Fibroblast of lung (primary cell): ENCODE measurements around the gene SEPHS2.

ENCODE experiments used
- EZH2 ChIP-seq: IDR thresholded peaks from 2 replicates; pipeline ENCODE4 v1.5.1; 2012; ENCODE audit warnings: low read length, control low read depth, mild to moderate bottlenecking; ENCODE audit errors: missing control alignments
- TF ChIP-seq, protein P1 (sequence below), 2 donors: IDR thresholded peaks in 1 of 2; conservative IDR thresholded peaks in 1 of 2; 1 replicate in 1 of 2; 2 replicates in 1 of 2; pipeline ENCODE4 v1.5.1; 2011 to 2012; ENCODE audit warnings: low read length in 2 of 2, control low read depth in 1 of 2, inconsistent platforms in 1 of 2, low read depth in 1 of 2, mild to moderate bottlenecking in 1 of 2

DNA sequence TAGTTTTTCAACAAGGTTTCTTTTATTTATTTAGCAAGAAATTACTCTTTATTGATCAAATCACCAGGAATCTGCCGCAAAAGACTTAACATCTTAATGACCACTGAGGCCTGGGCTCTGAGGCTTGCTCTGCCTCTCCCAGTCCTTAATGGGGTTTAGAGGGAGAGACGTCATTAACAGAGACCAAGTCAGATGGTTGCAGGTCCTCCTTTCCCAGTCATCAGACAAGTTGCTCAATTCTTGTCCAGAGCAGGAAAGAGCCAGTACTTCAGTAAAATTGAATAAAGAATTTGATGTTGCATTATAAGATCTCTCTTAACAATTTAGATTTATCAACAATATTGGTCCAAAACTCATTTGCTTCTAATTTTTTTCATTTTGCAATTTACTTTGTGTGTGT lies 2.0 kb downstream of the SEPHS2 start:
- TF ChIP-seq, protein P1, sequence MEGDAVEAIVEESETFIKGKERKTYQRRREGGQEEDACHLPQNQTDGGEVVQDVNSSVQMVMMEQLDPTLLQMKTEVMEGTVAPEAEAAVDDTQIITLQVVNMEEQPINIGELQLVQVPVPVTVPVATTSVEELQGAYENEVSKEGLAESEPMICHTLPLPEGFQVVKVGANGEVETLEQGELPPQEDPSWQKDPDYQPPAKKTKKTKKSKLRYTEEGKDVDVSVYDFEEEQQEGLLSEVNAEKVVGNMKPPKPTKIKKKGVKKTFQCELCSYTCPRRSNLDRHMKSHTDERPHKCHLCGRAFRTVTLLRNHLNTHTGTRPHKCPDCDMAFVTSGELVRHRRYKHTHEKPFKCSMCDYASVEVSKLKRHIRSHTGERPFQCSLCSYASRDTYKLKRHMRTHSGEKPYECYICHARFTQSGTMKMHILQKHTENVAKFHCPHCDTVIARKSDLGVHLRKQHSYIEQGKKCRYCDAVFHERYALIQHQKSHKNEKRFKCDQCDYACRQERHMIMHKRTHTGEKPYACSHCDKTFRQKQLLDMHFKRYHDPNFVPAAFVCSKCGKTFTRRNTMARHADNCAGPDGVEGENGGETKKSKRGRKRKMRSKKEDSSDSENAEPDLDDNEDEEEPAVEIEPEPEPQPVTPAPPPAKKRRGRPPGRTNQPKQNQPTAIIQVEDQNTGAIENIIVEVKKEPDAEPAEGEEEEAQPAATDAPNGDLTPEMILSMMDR (conservative IDR thresholded peaks at IDR 0.05 in 1 of 2, IDR thresholded peaks at IDR 0.05 in 1 of 2; ENCODE audit: low read depth in 1 of 2, low read length in 2 of 2): no peak
- TF ChIP-seq EZH2: no peak
